NK-92 (cell line): ENCODE measurements around the gene NFKBIB.
"Not testable (repeated sequence)": the region's sequence is repeated elsewhere in the genome, so short reads cannot be mapped to it uniquely, and the experiment has no call there.

Experiments
- DNase-seq: peaks from one replicate; lab custom pipeline; 2025; ENCODE audit not compliant: unreplicated experiment; lab: John Stamatoyannopoulos, UW

NFKBIB gene

GRCh38 chr19:38875656-38876395, 23.9 kb upstream of the NFKBIB start:
- no peak for DNase-seq

- DNase-seq: no peak
Measured at GRCh38 chr19:38877781-38878574, 21.8 kb upstream of the NFKBIB start, which contains the start of gene RINL. RINL (minus strand) TSS chr19:38878275; CDS start chr19:38876742, 1,533 bp downstream.

- DNase-seq: no peak
Measured at GRCh38 chr19:38878575-38879399, 21.0 kb upstream of the NFKBIB start.

- DNase-seq: no peak
Measured at GRCh38 chr19:38879400-38879751, 20.4 kb upstream of the NFKBIB start.

GRCh38 chr19:38880076-38880881, 19.5 kb upstream of the NFKBIB start:
- DNase-seq: no peak

- no peak for DNase-seq
Measured at GRCh38 chr19:38880882-38881609, 18.7 kb upstream of the NFKBIB start.

- no peak for DNase-seq
Measured at GRCh38 chr19:38883286-38883685, 16.5 kb upstream of the NFKBIB start.

GRCh38 chr19:38884691-38885090, 15.1 kb upstream of the NFKBIB start:
- DNase-seq: not testable (repeated sequence)

GRCh38 chr19:38888876-38889275, 10.9 kb upstream of the NFKBIB start:
- DNase-seq: no peak

GRCh38 chr19:38889803-38890202, 10.0 kb upstream of the NFKBIB start:
- no peak for DNase-seq

- DNase-seq: no peak
Measured at GRCh38 chr19:38890686-38891085, 9.1 kb upstream of the NFKBIB start.

- DNase-seq: no peak
Measured at GRCh38 chr19:38891771-38892170, 8.0 kb upstream of the NFKBIB start.

- DNase-seq: no peak
Measured at GRCh38 chr19:38892841-38893240, 6.9 kb upstream of the NFKBIB start.

GRCh38 chr19:38893341-38893771, 6.4 kb upstream of the NFKBIB start:
- no peak for DNase-seq

GRCh38 chr19:38894968-38895367, 4.8 kb upstream of the NFKBIB start:
- no peak for DNase-seq

GRCh38 chr19:38898788-38899446, 852 bp upstream of the NFKBIB start:
- DNase-seq: no peak

GRCh38 chr19:38900202-38900629, 447 bp downstream of the NFKBIB start:
- DNase-seq: no peak

GRCh38 chr19:38900743-38901190, 998 bp downstream of the NFKBIB start:
- no peak for DNase-seq

- no peak for DNase-seq
Measured at GRCh38 chr19:38901683-38902082, 1.9 kb downstream of the NFKBIB start.
